ENCODE data around the gene HDGFL3.
"Not testable (repeated sequence)": the region's sequence is repeated elsewhere in the genome, so short reads cannot be mapped to it uniquely, and the experiment has no call there.

Gene HDGFL3

DNA sequence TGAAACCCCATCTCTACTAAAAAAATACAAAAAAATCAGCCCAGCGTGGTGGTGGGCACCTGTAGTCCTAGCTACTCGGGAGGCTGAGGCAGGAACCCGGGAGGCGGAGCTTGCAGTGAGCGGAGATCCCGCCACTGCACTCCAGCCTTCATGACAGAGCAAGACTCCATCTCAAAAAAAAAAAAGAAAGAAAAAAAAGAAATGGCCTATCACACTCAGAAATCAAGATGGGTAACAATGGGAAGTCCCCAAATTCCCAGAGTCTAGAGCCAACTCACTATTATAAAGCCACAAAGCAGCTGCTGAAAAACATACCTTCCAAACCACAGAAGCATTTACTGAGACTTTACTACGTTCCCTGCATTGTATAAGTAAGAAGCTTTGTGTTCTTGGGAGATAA is 7.5 kb downstream of the HDGFL3 start:
- intact Hi-C loops (cut with DNase I): no loop called here
- DNase-seq: no peak

DNA sequence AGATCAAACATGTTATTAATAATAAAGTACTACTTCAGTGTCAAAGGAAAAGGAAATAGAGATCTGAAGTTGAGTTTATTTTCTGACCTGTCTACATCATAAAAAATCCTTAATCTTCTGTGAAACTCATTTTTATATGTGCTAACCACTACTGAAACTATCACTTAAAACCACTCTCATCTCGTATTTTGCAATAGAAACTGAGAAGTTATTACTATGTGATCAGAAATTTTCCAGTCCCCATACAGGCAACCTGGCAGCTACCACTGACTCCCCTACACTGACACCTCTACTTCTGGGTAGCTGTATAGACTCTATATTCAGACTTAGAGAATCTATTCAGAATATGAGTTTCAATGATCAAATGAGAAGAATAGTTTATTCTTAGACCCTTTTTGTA is 8.3 kb downstream of the HDGFL3 start:
- no peak for DNase-seq
- intact Hi-C loops (cut with DNase I): no loop called here

DNA sequence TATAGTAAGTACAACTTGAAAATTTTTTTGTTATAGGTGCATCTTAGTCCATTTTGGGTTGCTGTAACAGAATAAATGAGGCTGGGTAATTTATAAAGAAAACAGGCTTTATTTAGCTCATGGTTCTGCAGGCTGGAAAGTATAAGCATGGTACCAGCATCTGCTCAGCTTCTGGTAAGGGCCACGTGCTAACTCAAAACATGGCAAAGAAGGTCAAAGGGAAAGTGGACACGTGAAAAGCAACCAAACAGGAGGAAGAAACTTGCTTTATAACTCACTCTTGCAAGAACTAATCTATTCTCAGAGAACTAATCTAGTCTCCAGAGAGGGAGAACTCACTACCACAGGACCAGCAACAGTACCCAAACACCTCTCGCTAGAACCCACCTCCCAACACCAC is 9.1 kb downstream of the HDGFL3 start:
- intact Hi-C loops (cut with DNase I): no loop called here
- no peak for DNase-seq

DNA sequence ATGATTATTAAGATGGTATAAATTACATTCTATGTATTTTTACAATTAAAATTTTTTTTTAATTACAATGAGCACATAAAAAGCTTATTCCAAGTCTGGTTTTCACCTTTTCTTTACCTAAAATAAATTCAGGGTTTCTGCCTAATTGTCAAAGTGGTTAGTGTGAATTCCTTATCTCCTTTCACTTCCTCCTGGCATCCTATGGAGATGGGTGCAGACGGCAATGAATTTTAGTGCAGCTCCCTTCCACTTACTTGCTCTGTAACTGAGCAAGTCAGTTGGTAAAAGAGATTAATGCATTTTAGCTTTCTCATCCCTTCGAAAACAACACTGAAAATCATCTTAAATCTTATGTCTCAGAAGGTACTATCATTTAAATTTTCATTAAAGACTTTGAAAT is 13.1 kb downstream of the HDGFL3 start:
- intact Hi-C loops (cut with DNase I): no loop called here
- no peak for DNase-seq

DNA sequence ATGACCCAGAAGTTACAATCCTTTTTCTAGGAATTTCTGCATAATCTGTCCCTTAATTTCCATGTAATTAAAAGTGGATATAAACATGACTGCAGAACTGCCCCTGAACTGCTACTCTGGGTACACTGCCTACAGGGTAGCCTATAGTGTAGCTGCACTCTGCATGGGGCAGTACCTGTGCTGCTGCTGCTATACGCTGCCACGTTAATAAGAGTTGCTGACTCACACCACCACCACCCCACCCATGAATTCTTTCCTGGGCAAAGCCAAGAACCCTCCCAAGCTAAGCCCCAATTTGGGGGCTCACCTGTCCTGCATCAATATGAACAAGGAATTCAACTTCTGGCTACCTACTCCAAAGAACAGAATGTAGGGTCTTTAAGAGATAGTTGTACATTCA is 13.9 kb downstream of the HDGFL3 start:
- no peak for DNase-seq
- intact Hi-C loops (cut with DNase I): no loop called here

DNA sequence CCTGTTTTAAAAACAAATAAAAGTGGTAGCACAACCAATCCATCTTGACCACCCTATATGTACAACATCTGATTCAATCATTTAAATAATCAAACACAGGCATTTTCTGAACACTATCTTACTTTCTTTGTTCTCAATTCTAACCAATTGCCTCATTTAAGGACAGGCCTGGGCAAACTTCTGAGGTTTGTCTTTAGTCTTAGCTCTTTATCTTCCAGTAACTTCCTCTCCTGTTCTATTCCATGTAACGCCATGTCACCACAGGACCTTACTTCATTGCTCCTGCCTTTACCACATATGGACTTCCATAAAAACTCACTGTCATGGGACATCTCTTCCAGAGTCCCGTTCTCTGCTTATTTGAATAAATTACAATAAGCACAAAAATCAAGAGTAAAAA is 14.9 kb downstream of the HDGFL3 start:
- intact Hi-C loops (cut with DNase I): no loop called here
- no peak for DNase-seq

DNA sequence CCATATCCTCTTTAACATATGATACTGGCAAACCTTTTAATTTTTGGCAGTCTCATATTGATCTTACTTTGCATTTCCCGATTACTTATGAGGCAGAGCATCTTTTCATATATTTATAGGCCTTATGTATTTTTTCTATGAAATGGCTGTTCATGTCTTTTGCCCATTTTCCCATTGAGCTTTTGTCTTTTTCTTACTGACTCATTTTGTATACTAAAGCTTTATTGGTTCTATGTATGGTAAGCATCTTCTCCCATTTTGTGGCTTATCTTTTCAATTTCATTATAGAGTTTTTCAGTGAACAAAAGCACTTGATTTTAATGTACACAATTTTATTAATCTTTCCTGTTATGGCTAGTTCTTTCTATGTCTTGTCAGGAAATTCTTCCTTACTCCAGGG is 17.2 kb downstream of the HDGFL3 start:
- no peak for DNase-seq
- intact Hi-C loops (cut with DNase I): no loop called here

DNA sequence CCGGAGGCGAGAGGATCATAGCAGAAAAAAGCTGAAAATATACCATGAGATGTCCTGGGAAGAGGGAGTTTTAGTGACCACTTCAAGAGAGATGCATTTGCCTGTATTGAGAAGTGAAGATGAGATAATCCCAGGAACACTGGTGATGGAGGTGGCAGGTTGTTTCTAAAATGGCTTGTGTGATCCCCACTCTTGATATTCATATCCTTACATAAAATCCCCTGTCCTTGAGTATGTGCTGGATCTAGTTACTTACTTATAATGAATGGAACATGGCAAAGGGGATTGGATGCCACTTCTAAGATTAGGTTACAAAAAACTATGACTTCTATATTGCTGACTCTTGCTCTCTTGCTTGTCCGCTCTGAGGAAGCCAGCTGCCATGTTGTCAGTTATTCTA is 22.1 kb downstream of the HDGFL3 start:
- intact Hi-C loops (cut with DNase I): no loop called here
- no peak for DNase-seq

DNA sequence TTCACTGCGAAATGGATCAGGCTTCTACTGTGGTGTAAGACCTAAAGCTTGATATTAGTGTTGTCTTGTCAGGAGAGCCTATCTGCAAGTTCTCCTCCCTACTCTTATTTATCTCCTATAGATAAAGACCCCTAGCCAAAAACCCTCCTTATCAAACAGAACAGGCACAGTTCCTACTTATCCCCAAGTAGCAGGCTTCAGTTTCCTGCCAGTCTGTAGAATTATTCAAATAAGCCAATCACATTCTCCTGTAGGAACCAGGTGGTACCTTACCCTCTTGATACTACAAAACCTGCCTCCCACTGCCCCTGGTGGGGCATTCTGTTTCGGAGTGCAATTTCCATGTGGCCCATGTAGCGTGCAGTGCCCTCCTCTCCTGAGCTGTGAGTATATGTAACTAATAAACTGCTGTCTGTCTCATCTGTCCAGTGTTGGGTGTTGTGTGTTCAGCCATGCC is 28.7 kb downstream of the HDGFL3 start:
- DNase-seq: no peak
- intact Hi-C loops (cut with DNase I): no loop called here

DNA sequence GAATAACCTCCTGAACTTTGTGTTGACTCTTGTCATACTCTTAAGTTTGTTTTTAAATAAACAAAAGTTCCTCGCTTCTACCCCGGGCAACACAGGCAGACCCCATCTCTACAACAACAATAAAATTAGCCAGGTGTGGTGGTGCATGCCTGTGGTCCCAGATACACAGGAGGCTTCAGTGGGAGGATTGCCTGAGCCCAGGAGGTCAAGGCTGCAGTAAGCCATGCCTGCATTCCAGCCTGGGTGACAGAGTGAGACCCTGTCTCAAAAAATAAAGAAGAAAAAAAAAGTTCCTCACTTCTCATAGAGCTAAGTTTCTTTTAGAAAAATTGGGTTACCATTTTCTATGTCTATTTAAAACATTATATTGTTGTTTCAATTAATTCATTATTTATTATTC is 29.2 kb downstream of the HDGFL3 start:
- DNase-seq: no peak
- intact Hi-C loops (cut with DNase I): no loop called here

DNA sequence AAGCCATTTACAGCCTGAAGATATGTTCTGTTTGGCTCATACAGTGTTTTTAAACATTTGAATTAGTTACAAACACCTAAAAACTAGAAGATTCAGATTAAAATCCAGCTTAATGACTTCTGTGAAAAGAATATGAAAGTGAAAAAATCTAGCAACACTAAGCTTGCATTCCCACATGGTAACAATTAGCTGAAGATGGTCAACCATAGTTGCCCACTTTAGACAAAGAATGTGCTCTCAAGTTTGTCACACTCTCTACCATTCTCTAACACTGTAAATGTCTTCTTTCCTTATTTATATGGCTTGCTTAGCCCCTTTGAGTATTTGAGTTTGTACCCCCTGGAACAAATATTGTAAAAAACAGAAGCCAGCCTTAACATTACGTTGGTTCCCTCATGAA is 32.7 kb downstream of the HDGFL3 start:
- intact Hi-C loops (cut with DNase I): no loop called here
- no peak for DNase-seq

DNA sequence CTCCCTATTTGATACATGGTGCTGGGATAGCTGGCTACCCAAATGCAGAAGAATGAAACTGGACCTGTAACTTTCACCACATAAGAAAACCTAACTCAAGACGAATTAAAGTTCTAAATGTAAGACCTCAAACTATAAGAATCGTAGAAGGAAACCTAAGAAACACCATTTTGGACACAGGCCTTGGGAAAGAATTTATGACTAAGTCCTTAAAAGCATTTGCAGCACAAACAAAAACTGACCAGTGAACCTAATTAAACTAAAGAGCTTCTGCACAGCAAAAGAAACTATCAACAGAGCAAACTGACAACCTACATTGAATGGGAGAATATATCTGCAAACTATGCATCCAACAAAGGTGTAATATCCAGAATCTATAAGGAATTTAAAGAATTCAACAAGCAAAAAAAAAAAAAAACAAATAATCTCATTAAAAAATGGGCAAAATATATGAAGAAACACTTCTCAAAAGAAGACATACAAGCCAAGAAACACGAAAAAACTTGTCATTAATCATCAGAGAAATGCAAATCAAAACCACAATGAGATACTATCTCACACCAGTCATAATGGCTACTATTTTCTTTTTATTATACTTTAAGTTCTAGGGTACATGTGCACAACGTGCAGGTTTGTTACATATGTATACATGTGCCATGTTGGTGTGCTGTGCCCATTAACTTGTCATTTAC is 37.0 kb downstream of the HDGFL3 start:
- DNase-seq: no peak
- intact Hi-C loops (cut with DNase I): no loop called here

DNA sequence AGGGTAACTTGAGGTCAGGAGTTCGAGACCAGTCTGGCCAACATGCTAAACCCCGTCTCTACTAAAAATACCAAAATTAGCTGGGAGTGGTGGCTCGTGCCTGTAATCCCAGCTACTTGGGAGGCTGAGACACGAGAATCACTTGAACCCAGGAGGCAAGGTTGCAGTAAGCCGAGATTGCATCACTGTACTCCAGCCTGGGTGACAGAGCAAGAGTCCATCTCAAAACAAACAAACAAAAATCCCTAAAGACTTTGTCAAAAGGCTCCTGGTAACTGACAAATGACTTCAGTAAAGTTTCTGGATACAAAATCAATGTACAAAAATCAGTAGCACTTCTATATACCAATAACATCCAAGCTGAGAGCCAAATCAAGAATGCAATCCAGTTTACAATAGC is 38.0 kb downstream of the HDGFL3 start:
- intact Hi-C loops (cut with DNase I); DNase-seq: not testable (repeated sequence)

DNA sequence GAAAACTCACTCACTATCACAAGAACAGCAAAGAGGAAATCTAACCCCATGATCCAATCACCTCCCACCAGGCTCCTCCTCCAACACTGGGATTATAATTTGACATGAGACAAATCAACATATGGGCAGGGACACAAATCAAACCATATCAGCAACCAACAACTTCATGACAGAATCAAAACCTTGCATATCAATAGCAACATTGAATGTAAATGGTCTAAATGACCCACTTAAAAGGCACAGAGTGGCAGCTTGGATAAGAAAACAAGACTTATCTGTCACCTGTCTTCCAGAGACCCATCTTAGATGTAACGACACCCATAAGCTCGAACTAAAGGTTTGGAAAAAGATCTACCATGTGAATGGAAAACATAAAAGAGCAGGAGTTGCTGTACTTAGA is 40.8 kb downstream of the HDGFL3 start:
- intact Hi-C loops (cut with DNase I): no loop called here
- DNase-seq: no peak

DNA sequence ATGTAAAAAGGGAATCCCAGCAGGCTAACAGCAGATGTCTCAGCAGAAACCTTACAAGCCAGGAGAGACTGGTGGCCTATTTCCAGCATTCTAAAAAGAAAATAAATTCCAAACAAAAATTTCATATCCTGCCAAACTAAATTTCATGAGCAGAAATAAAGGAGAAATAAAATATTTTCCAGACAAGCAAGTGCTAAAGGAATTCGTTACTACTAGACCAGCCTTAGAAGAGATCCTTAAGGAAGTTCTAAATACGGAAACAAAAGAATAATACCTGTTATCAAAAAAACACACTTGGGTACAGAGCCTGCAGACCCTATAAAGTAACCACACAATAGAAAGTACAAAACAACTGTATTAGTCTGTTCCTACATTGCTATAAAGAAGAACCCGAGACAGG is 41.4 kb downstream of the HDGFL3 start:
- no peak for DNase-seq
- intact Hi-C loops (cut with DNase I): no loop called here

DNA sequence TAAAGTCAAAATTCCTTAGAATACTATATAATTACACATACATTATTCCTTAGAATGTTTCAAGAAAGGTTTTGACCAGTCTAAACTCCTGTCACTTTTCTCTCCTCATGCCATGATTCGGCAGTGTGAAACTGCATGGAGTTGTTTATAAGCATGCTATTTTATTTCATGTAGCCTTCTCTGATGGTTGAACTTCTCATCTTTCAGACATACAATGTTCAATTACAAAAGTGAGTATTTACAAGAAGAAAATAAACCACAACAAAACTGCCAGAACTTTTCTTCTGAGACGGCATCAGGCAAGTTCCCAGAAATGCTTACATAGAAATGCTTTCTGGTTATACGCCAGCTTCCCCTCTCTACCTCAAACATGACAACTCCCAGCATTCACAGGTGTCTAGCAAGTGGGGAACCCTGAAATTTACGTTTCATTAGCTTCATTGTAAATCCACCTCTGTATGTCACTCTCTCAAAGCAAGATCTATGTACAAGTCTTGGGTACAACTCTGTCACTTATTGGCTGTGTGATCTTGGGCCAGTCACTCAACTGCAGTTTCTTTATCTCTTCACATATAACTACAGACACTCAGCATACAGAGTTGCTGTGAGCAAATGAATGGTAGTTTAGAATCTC is 42.7 kb downstream of the HDGFL3 start:
- no peak for DNase-seq
- intact Hi-C loops (cut with DNase I): no loop called here

DNA sequence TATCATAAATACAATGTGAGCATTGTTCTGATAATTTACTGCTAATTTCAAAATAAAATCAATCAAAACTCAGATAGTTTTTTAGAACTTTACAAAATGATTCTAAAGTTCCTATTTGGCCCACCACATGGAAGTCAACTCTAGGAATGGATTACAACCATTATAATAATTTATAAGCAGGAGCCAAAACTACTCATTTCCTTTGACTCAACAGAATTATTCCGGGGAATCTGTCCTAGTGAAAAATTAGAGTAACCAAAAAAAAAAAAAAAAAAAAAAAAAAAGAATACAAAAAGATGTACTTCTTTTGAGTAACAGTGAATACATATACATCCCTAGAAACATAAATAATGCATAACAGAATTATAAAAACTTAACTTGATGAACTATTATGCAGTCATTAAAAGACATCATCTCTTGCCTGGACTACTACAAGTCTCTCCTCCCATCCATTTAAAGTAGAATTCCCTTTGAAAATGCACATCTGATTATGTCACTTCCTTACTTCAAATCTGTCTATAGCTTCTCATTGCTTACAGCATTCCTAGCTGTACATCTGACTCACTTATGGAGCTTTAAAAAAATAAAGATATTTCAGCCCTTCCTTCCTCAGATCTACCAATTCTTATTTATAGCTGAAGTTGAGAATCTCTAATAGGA is 43.4 kb downstream of the HDGFL3 start:
- DNase-seq: no peak
- intact Hi-C loops (cut with DNase I): no loop called here

DNA sequence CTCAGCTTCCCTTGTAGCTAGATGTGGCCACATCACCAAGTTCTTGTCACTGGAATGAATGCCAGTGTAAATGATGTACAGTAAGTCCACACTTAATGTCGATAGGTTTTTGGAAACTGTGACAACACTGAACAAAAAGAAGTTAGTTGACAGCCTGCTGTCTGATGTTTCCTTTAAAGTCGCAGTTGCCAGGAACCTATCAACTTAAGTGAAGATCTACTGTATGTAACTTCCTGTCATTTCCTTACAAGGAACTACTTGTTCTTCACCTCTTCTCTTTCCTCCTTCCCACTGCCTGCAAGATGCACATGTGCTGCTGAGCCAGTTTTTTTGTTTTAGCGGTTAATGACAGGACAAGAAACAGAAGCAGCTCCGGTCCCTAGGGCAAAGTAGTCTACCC is 44.6 kb downstream of the HDGFL3 start:
- intact Hi-C loops (cut with DNase I): no loop called here
- DNase-seq: no peak

DNA sequence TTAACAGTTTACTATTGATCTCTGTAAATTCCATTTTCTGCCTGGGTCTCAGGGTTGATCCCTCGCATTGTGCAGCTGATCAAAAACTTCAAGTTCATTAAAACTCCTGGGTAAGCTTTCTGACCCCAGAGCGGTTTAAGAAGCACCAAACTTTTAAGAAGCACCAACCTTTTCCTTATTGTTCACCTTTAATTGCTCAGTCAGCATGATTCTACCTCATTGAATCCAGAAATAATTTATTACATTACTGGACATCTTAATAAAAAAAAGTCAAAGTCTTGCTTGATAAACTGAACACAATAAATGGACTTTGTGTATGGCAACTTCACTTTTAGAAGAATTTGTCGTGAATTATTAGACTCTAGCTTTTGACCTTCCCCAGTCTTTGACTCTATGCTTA is 46.9 kb downstream of the HDGFL3 start:
- DNase-seq: no peak
- intact Hi-C loops (cut with DNase I): no loop called here

DNA sequence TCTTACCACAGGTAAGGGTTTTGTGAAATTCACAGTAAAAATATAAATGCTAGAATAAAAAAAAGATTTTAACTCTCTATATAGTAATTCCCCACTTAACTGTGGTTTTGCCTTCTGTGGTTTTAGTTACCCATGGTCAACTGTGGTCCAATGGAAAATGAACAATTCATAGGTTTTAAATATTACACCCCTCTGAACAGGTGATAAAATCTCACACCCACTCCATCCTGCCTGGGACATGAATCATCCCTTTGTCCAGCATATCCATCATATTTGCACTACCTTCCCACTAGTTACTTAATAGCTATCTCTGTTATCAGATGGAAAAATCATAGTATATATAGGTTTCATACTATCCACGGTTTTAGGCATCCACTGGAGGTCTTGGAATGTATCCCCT is 49.2 kb downstream of the HDGFL3 start:
- intact Hi-C loops (cut with DNase I): no loop called here
- no peak for DNase-seq

DNA sequence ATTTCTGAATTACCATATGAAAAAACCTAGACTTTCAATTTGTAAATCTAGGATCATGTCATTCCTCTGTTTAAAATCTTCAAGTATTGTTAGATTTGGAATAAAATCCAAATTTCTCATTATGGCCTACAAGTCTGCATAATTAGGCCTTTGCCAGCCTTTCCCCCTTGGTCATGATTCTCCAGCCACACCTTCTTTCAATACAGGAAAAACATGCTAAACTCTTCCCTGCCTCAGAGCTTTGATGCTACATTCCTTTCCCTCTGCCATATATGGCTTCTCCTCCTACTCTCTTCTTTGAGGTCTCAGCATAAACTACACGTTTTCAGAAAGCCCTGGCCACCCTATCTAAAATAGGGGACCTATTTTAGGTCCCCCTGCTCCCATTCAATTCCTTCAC is 51.7 kb downstream of the HDGFL3 start:
- intact Hi-C loops (cut with DNase I): no loop called here

More for the DNA sequence above, 51.7 kb downstream of the HDGFL3 start:
- DNase-seq: no peak
